Mesothelial cell of epicardium (in vitro differentiated cells): ENCODE measurements around the gene ALOX15B. TPM values are rescaled to one million over a fixed set of nuclear protein-coding genes. Genes with fewer than 3 reads are reported as not detected.

Source experiments
- DNase-seq, 2 experiments: peaks; one replicate each; pipeline ENCODE4 v3.0.0; 2021; ENCODE audit warnings: low spot score in 2 of 2; ENCODE audit not compliant: unreplicated experiment in 2 of 2
- H3K27ac Mint-ChIP-seq: 2 replicates; pipeline ENCODE4 v1.8.0; 2021; ENCODE audit warnings: mixed read lengths
- H3K27me3 Mint-ChIP-seq: 2 replicates; pipeline ENCODE4 v1.8.0; 2021; ENCODE audit warnings: low read depth, mixed read lengths
- H3K36me3 Mint-ChIP-seq: 2 replicates; pipeline ENCODE4 v1.8.0; 2021; ENCODE audit warnings: mixed read lengths
- H3K4me1 Mint-ChIP-seq: 2 replicates; pipeline ENCODE4 v1.8.0; 2021; ENCODE audit warnings: mixed read lengths
- H3K4me3 Mint-ChIP-seq: 2 replicates; pipeline ENCODE4 v1.8.0; 2021; ENCODE audit warnings: mild to moderate bottlenecking, moderate library complexity, mixed read lengths
- H3K9me3 Mint-ChIP-seq: 2 replicates; pipeline ENCODE4 v1.8.0; 2021; ENCODE audit warnings: mixed read lengths
- CTCF ChIP-seq: fragments of 200-600 bp; sonication (generic); IDR thresholded peaks from one replicate; pipeline ENCODE4 v1.5.0; 2021; ENCODE audit warnings: antibody characterized with exemption; ENCODE audit not compliant: unreplicated experiment
- total RNA-seq: library from RNA; stranded (reverse); gene quantifications from 3 replicates; pipeline ENCODE4 v1.2.1, GENCODE V29; 2021

The ALOX15B gene
- total RNA-seq, 1 donor from 2014 or later = not detected

- TF ChIP-seq CTCF = no peak
- Mint-ChIP-seq H3K9me3 (no peaks in the 10 kb centered on the region), H3K27ac (no peak overlapping the region), H3K4me3 (no peak overlapping the region), H3K27me3 (peaks cover 47% of the 10 kb centered on the region), H3K36me3 (no peaks in the 10 kb centered on the region), H3K4me1 (no peaks in the 10 kb centered on the region)
- DNase-seq = no peak
These were observed 13.7 kb downstream of the ALOX15B start for GRCh38 chr17:8052256-8053252.

- Mint-ChIP-seq H3K4me3 (no peak overlapping the region), H3K27ac (no peak overlapping the region), H3K36me3 (no peaks in the 10 kb centered on the region), H3K9me3 (no peaks in the 10 kb centered on the region), H3K27me3 (peaks cover 53% of the 10 kb centered on the region), H3K4me1 (no peaks in the 10 kb centered on the region)
- no peak for DNase-seq
- TF ChIP-seq CTCF = no peak
These were observed 14.7 kb downstream of the ALOX15B start for GRCh38 chr17:8053600-8053999.

- no peak overlapping the region for H3K27ac Mint-ChIP-seq
- no peaks in the 10 kb centered on the region for H3K4me1 Mint-ChIP-seq
- DNase-seq = no peak
- no peak for TF ChIP-seq CTCF
- no peaks in the 10 kb centered on the region for H3K9me3 Mint-ChIP-seq
- no peaks in the 10 kb centered on the region for H3K36me3 Mint-ChIP-seq
- peaks cover 66% of the 10 kb centered on the region for H3K27me3 Mint-ChIP-seq
- no peak overlapping the region for H3K4me3 Mint-ChIP-seq
These were observed 17.0 kb downstream of the ALOX15B start for GRCh38 chr17:8055851-8056231.

GRCh38 chr17:8056232-8056975, 17.5 kb downstream of the ALOX15B start:
- no peaks in the 10 kb centered on the region for H3K36me3 Mint-ChIP-seq
- no peaks in the 10 kb centered on the region for H3K9me3 Mint-ChIP-seq
- H3K27ac Mint-ChIP-seq = no peak overlapping the region
- DNase-seq = no peak
- no peak for TF ChIP-seq CTCF
- H3K27me3 Mint-ChIP-seq = peaks cover 70% of the 10 kb centered on the region
- H3K4me1 Mint-ChIP-seq = peaks cover 2% of the 10 kb centered on the region
- no peak overlapping the region for H3K4me3 Mint-ChIP-seq

GRCh38 chr17:8056976-8057625, 18.2 kb downstream of the ALOX15B start:
- Mint-ChIP-seq H3K27me3 (peaks cover 71% of the 10 kb centered on the region), H3K4me3 (no peak overlapping the region), H3K9me3 (no peaks in the 10 kb centered on the region), H3K36me3 (no peaks in the 10 kb centered on the region), H3K4me1 (peaks cover 7% of the 10 kb centered on the region), H3K27ac (no peak overlapping the region)
- TF ChIP-seq CTCF = no peak
- no peak for DNase-seq
